GM19468 (cell line): ENCODE data around the gene MARK4.

ENCODE experiments used
- ATAC-seq: cut with Tn5 transposase; IDR thresholded peaks from one replicate; pipeline ENCODE4 v1.9.1; 2021; ENCODE audit warnings: mild to moderate bottlenecking, moderate library complexity, moderate number of reproducible peaks; ENCODE audit not compliant: unreplicated experiment; ENCODE audit errors: extremely low read depth

Gene MARK4

GRCh38 chr19:45238556-45238955 is 12.5 kb upstream of the MARK4 start:
- no peak for ATAC-seq

- ATAC-seq, result no peak
Measured at GRCh38 chr19:45243144-45243732, 7.8 kb upstream of the MARK4 start.

- ATAC-seq, result no peak
Measured at GRCh38 chr19:45244133-45244794, 6.8 kb upstream of the MARK4 start.

- ATAC-seq, result no peak
Measured at GRCh38 chr19:45245334-45245787, 5.7 kb upstream of the MARK4 start, which contains the start of gene EXOC3L2. Gene EXOC3L2, minus strand, starts transcription at chr19:45245407. Its CDS starts 6,362 bp downstream, at chr19:45239045.

- no peak for ATAC-seq
Measured at GRCh38 chr19:45245826-45246225, 5.2 kb upstream of the MARK4 start.

- ATAC-seq, result no peak
Measured at GRCh38 chr19:45247136-45247535, 3.9 kb upstream of the MARK4 start.

GRCh38 chr19:45249261-45250033 is 1.6 kb upstream of the MARK4 start:
- no peak for ATAC-seq

GRCh38 chr19:45250216-45250831 is 747 bp upstream of the MARK4 start:
- no peak for ATAC-seq

- no peak for ATAC-seq
Measured at GRCh38 chr19:45251452-45252354, 632 bp downstream of the MARK4 start.

- no peak for ATAC-seq
Measured at GRCh38 chr19:45253396-45254027, 2.4 kb downstream of the MARK4 start.

GRCh38 chr19:45254044-45254531 is 3.0 kb downstream of the MARK4 start:
- no peak for ATAC-seq

- ATAC-seq, result no peak
Measured at GRCh38 chr19:45255611-45256157, 4.6 kb downstream of the MARK4 start.

GRCh38 chr19:45256836-45257235 is 5.8 kb downstream of the MARK4 start:
- no peak for ATAC-seq

GRCh38 chr19:45258862-45259261 is 7.8 kb downstream of the MARK4 start:
- ATAC-seq, result no peak

- ATAC-seq, result no peak
Measured at GRCh38 chr19:45262570-45262969, 11.5 kb downstream of the MARK4 start.

GRCh38 chr19:45263013-45263412 is 11.9 kb downstream of the MARK4 start:
- ATAC-seq, result no peak

GRCh38 chr19:45264781-45265317 is 13.8 kb downstream of the MARK4 start:
- ATAC-seq, result no peak

- ATAC-seq, result no peak
Measured at GRCh38 chr19:45265375-45265774, 14.3 kb downstream of the MARK4 start.

- ATAC-seq, result no peak
Measured at GRCh38 chr19:45267296-45267695, 16.2 kb downstream of the MARK4 start.
